Activated T-cell treated with anti-CD3 and anti-CD28 coated beads, Interleukin-2, amount 50 U/mL, for 1 hour (primary cell): ENCODE results near the gene C2CD3.

Experiments used
- DNase-seq: peaks from one replicate; pipeline ENCODE4 v3.0.0-alpha.2; 2020

The C2CD3 gene

DNA sequence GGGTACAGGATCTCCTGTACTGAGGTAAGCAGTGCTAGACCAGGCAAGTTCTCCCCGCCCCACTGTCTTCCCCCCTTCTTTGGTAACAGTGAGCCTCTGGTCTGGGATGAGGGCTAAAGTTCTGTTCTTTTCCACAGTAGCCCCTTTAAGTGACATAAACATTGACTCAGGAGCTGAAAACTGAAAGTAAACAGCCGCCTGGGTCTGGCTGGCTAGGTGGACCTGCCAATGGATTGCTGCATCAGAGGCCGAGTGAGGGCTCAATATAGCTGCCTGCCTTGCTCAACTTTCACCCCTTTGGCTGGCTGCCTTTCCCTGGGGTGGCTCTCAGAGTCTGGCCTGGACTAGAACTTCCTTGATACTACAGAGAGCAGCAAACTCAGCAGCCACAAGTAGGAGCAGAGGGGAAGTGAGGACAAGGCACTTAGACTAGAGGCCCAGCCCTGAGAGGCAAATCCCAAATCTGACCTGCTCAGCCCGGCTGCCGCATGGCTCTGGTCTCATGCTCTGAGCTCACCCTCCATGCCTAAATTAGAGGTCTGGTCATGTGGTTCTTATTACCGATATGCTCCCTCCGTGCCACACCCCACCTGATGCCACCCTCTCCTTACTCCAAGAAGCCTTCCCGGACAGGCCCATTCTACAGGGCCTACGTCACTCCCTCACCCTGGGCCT lies 152.3 kb downstream of the C2CD3 start:
- no peak for DNase-seq

DNA sequence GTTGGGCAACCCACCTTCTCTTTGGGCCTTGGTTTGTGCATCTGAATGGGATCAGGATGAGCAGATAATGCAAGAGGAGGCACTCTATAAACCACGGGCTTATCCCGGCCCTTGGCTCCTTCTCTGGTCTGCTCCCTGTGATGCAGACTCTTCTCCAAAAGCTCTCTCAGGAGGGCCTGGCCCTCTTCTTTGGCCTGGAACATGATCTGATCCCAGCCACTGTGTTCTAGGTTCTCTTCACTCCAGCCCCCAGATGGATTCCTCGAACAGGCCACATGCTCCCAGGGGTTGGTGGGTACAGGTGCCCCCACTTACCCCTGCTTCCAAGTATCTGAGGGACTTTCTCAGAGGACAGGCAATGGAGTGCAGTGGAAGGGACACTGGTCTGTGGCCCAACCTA lies 153.2 kb downstream of the C2CD3 start:
- DNase-seq = no peak

DNA sequence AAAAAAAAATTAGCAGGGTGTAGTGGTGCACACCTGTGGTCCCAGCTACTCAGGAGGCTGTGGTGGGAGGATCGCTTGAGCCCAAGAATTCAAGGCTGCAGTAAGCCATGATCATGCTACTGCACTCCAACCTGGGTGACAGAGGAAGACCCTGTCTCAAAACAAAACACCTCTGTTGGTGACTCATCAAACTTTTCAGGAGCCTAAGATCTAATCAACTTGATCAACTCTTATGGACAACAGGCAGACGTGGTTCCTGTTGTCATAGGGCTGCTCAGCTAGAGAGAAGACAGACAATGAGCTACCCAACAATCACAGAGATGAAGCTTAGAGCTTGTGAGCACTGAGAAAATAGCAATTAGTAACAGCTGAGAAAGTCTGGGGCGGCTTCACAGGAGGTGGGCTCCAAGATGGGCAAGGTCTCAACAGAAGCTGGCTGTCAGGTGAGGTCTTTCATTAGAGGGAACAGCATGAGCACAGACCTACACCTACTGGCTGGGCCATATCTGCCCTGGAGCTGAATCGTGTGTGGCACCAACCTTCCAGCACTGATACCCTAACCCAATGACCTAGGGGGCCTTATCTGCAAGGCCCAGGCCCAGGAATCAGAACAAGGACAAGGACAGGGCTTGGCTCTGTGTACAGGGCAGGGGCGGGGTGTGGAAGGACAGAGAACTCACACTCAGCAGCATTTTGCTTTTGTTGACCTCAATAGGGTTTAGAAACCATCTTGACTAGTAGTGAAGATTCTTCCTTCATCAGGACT lies 154.7 kb downstream of the C2CD3 start:
- no peak for DNase-seq

DNA sequence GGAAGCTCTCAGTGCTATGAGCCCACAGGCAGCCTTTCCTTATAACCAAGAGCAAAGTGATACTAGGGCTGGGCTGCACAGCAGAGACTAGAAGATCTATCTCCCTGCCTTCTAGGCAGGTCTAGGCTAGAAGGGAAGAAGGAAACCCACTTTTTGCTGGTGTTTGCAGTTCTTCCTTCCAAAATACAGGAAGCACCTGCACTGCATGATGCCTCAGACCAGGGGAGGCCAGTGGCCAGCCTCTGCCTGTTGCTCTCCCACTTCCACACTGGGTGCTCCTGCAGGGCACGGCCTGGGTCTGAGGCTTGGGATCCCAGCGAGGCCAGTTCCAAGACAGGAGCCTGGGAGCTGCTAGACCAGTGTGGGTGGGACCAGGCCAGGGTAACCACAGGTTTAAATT lies 155.9 kb downstream of the C2CD3 start:
- no peak for DNase-seq

DNA sequence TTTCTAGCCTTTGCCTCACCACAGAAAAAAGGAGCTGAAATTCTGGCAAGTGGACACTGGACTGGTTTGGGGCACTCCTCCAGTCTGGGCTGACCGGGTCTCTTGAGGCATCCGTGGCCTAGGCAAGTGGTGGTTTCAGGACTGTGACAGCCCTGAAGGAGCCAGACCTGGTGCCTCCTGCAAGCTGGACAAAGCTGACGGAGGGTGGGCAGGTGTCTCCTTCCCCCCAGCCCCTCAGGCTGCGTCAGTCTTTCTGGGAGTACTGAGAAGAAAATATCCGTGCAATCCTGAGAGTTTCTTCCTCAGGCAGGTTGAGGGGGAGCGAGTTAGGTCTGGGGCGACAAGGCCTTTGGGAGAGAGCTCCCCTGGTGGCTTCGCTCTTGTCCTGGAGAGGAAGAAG lies 157.7 kb downstream of the C2CD3 start:
- no peak for DNase-seq

DNA sequence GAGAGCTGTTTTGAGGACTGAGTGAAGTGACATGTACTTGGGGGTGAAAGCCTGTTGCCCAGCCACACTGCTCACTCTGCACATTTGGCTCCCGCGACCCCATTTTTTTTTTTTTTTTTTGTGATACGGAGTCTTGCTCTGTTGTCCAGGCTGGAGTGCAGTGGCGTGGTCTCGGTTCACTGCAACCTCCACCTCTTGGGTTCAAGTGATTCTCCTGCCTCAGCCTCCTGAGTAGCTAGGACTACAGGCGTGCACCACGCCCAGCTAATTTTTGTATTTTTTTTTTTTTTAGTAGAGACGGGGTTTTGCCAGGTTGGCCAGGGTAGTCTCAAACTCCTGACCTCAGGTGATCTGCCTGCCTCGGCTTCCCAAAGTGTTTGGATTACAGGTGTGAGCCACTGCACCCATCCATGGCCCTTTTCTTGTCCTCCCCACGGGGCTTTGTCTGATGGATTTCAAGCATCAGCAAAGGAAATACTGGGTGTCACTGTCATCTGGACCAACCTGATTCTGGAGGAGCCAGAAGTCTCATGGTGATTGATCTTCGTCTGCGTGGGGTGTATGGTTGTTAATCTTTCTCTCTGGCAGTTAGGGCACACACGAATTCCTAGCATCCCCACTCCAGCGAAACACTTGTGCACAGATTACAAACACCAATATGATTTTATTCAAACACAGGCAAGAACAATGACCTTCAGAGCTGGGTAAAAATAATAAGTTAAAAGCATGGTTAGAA lies 158.6 kb downstream of the C2CD3 start:
- DNase-seq = no peak

DNA sequence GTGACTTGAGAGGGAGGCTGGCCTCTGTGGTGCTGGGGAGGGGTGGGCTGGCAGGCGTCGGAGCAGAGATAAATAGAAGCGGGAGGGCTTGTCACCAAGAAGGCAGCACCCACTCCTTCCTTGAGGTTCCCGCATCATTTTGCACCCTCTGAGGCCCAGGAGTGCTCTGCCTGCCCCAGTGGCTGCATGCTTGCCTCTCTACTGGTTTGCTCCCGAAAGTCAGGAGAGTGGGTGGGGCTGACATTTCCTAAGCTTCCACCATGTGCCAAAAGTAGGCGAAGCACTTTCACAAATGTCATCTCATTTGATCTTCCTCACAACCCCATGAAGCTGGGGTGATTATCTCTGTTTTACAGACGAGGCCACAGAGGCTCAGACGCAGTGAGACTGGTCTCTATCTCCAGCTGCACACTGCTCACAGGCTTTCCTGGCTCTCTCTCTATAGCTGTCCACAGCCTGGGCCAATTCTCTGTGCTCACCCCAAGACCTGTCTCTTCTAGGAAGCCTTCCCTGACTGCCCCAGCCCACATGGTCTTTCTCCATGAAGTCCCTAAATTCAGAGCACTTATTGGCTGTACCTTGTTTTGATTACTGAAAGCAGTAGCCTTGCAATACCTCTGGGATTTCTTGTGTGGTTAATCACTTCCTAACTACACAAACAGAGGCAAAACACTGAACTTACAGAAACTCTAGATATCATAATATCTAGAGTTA lies 159.3 kb downstream of the C2CD3 start:
- DNase-seq = peak; percentile 45

DNA sequence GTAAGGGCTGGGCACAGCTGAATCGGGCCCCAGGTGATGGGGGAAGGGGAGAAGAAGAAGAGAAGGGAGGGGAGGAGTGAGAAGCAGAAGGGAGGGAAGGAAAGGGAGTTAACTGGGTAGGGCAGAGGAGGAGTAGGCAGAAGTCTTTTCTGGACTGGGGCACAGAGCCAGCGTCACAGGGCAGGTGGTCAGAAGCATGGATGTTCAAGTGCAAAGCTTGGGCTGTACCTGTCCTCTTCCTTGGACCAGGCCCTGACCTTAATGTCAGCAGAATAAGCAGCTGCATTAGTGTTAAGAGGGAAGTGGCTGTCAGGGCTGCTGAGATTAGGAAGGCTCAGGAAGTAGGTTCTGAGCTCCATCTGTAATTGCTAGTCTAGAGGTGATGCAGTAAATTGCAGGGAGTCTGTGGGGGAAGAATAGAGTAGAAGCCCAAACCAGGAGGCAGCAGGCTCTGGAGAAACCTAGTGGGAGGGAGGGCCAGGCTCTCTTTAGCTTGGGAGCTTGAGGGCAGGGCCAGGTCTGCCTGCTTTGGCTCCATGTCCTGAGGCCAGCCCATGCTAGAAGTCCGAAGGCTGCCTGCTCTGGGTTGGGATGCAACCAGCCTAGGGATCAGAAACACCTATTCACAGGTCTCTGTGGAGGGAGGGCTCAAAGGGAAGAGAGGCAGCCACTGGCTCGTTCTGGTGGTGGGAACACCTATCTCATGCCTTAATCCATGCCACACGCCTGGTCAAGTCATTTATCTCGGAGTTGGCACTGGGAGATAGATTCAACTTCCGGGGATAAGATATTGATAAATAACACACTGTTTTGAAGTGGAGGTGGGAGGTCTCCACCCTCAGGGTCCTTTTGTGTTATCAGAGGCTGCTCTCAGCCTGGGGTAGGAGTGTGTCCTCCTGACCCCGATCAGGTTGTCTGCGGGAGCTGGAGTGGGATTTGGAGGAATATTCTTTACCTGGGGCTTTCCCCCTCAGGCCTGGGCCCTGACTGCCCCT lies 160.2 kb downstream of the C2CD3 start:
- no peak for DNase-seq

DNA sequence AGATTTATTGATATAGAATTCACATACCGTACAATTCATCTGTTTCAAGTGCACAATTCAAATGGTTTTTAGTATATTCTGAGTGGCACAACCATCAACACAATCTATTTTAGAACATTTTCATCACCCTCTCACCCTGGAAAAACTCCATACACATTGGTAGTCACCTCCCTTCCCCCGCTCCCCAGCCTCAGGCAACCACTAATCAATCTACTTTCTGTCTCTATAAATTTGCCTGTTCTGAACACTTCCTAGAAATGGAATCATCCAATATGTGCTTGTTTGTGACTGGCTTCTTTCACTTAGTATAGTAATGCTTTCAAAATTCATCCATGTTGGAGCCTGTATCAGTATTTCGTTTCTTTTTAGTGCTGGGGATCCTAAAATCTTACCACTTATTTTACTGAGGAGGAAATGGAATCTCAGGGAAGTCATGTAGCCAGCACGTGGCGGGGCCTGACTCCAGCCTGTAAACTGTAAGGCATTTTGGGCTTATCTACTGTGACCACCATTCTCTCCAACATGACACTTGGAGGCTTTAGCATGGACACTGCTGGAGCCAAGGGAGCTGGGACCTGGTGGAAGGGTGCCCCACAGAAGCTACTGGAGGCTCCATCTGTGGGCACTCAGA lies 161.0 kb downstream of the C2CD3 start:
- no peak for DNase-seq

DNA sequence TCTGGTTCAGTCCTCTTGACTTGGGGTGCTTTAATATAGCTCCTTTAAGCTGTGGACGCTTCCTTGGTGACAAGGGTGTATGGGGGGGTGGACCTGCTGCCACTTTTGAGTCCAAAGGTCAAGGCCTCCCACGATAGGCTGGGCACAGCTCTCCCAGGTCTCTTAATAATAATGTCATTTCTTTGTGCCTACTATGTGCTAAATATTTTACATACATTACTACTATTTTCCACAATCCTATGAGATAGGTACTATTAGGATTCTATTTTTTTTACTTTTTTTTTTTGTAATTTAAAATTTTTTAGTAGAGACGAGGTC lies 161.6 kb downstream of the C2CD3 start:
- DNase-seq = no peak

DNA sequence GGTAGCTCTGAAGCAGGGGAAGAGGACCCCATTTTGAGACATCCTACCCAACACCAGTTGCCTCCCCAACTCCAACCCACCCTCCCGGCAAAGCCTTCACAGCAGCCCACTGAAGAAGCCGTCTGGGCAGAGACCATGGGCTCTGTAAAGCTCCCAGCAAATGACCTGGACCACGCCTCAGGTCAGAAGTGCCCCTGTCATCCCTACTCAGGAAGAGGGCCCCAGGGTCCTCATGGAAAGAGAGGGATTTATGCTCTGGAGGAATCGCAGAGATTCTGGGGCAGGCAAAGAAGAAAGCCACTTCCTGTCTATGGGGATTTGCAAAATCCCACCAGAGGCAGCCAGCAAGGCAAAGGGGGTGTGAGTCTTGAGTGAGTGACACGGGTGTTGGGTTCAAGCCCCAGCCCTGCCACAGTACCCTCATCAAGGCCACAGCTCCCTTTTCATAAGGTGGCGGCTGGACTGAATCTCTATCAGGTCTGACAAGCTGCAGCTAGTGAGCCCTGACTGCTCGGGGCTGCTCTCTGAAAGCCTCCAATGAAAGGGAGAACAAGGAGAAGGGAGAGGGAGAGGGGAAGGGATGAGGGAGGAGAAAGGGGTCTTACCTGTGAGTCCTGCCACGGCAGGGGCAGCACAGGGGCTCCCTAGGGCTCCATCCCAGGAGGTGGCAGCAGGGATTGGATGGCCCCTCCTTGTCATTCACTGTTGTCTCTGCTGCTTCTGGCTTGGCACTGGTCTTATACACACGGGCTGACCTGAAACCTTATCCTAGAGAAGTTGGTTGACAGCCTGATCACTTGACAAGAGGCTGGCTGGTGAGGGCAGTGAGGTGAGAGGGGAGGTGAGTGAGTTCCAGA lies 162.2 kb downstream of the C2CD3 start, which contains the start of gene UCP3:
Gene UCP3, minus strand, starts transcription at position 713 of the 857 bp plus-strand sequence. CDS start 2,043 bp downstream, outside the sequence.
- DNase-seq = no peak

DNA sequence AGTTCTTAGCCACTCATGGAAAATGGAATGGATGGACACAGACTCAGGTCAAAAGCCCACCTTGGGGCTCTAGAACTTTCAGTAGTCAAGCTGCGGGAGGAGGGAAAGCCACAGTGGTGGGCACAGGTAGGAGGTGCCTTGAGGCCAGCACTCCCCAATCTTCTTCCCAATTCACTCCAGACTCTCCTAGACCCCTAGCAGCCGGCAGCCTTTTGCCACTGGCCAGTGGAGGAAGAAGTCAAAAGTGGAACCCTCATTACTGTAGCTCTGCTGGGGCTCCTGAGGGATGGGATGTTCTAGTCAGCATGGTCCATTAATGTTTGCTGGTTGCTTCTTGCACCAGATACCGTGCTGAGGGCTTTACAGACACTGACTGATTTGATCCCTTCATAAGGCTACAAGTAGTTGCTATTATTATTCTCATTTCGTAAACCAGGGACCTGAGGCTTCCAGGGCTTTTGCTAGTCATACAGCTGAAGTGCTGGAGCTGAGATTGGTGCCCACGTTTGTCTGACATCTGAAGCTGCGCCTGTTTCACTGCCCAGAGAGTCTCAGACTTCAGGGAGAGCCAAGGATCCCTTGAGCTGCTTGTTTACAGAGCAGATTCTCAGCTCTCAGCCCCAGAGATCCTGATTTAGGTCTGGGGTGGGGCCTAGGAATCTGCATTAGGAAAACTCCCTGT lies 163.0 kb downstream of the C2CD3 start:
- no peak for DNase-seq

DNA sequence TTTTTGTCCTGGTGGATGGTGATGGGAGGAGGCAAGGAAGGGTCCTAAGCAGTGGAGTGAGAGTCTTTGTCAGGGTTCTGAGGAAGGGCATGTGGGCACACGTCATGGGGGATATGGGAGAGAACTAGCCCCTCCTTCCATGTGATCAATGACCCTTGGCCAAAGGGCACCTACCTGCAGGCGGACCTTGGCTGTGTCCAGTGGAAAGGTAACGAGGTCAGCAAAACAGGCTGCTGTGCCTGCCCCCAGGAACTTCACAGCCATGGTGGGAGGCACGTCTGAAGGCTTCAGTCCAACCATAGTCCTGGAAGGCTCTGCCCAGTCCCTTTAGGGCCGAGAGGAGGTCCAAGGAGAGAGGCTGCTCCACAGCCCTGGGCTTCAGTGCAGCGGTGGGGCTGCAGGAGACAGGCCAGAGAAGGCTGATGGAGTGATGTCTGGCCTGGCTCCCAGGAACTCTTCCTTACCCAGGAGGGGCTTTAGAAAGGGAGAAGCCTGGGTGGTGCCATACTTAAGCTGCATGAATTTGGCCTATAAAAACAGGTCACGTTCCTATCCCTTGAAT lies 164.0 kb downstream of the C2CD3 start:
- DNase-seq = no peak

DNA sequence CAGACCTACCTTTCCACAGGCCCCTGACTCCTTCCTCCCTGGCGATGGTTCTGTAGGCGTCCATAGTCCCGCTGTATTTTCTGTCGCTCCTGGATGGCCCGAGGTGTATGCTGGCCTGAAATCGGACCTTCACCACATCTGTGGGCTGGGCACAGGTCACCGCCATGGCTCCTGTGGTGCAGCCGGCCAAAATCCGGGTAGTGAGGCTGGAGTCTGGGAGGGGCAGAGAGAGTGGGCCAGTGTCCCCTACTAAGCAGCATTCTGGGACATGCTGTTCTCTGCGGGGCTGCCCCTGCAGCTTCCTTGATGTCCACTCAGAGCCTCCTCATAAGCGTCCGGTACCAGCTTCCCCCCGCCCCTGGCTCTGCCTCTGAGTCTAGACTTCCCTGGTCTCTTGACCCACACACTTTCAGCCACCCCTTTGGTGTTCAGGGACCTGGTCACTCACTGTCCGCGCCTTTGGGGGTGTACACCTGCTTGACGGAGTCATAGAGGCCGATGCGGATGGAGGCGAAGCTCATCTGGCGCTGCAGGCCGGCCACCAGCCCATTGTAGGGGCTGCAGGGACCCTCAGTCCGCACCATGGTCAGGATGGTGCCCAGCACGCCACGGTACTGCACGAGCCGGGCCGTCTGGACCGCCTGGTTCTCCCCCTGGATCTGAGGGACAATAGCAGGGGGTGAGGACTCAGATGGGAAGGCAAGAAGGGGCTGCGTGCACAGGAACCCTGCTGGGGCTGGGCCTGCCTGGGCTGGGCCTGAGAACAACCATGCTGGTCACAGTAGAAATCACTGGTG lies 164.9 kb downstream of the C2CD3 start:
- DNase-seq = no peak

DNA sequence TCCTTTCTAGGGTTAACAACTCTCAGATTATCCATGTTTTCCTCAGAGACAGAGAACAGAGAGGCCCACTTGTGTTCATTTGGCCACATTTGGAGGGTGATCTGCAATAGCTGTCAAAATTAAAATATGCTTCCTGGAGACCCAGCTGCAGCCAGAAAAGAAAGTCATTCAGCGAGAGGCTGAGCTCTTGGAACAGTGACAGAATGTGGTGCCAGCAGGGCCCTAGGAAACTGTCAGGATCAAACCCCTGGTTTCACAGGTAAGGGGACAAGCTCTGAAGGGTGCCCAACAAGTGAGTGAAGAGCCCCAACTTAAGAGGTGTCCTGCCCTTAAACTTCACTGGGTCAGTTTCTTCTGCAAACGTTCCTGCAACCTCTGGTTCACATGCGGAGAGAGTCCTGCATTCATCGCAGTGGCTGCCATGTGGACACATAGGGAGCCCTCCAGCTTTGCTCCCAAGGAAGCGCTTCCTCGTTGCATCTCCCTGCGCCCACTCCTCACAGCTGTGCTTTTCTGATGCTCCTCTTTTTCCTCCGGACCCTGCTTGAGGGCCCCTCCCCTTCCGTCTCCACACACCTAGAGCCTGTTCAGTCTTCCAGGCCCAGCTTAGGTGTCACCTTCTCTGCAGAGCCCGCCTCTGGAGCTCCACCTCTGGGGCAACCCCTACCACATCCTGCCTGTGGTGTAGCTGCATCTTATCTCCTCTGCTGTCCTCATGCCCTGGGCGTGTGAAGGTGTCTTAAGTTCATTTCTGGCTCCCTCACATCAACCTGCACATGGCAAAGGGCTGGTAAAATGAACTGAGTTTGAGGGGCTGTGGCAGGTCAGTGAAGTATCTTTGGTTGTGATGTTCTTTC lies 165.8 kb downstream of the C2CD3 start:
- DNase-seq = peak; percentile 81

DNA sequence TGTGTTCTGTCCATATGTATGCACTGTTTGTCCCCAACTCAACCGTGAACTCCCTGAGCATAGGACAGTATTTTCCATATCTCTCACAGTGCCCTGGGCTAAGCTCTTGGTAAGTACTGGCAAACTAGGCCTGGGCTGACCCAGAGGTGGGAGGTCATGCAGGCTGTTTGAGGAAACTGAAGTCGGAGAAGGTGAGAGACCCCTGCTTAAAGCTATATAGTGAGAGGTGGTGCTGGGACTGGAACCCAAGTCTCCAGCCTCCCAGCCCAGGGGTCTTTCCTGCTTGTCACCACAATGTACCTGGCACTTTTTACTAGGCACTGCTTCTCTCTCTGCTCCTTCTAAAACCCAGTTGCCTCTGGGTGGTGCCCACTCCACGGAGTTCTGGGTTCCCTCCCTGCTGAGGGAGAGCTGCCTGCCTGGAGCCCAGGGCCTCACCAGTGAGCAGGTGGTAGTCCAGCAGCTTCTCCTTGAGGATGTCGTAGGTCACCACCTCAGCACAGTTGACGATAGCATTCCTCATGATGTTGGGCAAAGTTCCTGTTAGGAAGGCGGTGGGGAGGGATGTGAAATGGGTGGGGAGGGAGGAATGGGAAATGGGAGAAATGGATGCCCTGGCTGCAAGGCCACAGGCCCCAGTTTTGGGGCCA lies 166.6 kb downstream of the C2CD3 start:
- DNase-seq = no peak

DNA sequence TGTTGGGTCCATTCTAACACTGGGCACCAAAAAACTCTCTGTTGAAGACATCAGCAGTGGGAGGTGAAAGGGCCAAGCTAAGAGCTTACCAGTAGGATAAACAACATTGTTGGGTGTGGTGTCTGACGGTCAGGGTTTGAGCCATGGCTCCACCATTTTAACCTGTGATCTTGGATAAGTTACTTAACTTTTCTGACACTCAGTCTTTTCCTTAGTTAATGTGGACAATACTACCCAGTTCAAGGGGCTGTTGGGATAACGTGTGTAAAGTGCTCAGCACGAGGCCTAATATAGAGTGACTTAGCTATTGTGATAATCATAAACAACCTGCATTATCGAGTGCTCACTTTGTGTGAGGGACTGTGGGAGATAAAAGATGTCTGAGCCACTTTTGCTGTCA lies 168.0 kb downstream of the C2CD3 start:
- no peak for DNase-seq
